Measurements from ENCODE around the gene RAB3GAP2. TPM values are rescaled to one million over a fixed set of nuclear protein-coding genes. Genes with fewer than 3 reads are reported as not detected.

The RAB3GAP2 gene
- total and polyA plus RNA-seq, 10 donors, result 6.5 to 48.7 (median 37.5) TPM

DNA sequence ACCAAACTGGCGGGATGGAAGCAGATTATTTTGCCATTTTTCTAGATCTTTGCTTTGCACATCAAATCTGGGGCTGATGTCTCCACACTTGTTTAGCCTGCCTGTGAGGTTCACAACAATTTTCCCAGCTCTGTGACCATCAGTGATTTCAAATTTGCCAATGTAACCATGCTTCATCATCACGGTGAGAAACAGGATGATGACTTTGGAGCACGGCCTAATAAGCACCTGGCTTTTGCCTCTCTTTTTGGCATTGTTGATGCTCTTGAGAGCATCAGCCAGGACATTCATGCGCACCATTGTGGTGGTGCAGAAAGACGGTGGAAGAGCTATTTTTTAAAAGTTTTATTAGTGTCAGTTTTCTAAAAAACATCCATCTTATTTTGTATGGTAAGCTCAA, 128.2 kb downstream of the RAB3GAP2 start:
- Histone ChIP-seq H3K36me3 (peaks cover 0 to 99% (median 53%) of the 10 kb centered on the region in 6 donors), H3K27me3 (replicated peaks in 1 of 7) (no peaks in the 10 kb centered on the region), H3K9me3 (no peaks in the 10 kb centered on the region), H3K27ac (no peak overlapping the region), H3K4me3 (no peak overlapping the region), H3K4me1 (no peaks in the 10 kb centered on the region)
- 94 to 98% (median 95%) methylated on average over 5 of the region's 5 CpGs for WGBS, 5 donors
- TF ChIP-seq POLR2A (IDR thresholded peaks at IDR 0.05) (no peak), POLR2AphosphoS5 (IDR thresholded peaks at IDR 0.05) (no peak)
- TF ChIP-seq, protein P1, sequence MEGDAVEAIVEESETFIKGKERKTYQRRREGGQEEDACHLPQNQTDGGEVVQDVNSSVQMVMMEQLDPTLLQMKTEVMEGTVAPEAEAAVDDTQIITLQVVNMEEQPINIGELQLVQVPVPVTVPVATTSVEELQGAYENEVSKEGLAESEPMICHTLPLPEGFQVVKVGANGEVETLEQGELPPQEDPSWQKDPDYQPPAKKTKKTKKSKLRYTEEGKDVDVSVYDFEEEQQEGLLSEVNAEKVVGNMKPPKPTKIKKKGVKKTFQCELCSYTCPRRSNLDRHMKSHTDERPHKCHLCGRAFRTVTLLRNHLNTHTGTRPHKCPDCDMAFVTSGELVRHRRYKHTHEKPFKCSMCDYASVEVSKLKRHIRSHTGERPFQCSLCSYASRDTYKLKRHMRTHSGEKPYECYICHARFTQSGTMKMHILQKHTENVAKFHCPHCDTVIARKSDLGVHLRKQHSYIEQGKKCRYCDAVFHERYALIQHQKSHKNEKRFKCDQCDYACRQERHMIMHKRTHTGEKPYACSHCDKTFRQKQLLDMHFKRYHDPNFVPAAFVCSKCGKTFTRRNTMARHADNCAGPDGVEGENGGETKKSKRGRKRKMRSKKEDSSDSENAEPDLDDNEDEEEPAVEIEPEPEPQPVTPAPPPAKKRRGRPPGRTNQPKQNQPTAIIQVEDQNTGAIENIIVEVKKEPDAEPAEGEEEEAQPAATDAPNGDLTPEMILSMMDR (IDR thresholded peaks at IDR 0.05 in 8 of 11, conservative IDR thresholded peaks at IDR 0.05 in 3 of 11), result no peak
- intact Hi-C loops (cut with DNase I; ENCODE audit: low total_unique reads), result no loop called here
- DNase-seq, result no peak

DNA sequence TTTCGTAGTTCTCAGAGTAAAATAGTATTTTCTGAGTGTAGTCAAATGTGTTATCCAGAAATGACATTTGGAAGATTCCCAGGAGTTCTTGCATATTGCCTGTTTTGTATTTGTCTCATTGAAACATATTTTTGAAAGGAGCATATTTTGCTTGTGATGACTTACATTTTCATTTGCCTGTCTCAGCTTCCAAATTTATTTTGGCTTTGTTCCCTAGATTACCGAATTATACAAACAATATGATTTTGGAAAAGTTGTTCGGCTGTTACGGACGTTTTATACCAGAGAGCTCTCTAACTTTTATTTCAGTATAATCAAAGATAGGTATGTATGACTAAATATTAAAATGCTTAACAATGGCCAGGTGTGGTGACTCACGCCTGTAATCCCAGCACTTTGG, 132.3 kb downstream of the RAB3GAP2 start:
- 95 to 98% (median 97%) methylated on average over 6 of the region's 6 CpGs for WGBS, 5 donors

DNA sequence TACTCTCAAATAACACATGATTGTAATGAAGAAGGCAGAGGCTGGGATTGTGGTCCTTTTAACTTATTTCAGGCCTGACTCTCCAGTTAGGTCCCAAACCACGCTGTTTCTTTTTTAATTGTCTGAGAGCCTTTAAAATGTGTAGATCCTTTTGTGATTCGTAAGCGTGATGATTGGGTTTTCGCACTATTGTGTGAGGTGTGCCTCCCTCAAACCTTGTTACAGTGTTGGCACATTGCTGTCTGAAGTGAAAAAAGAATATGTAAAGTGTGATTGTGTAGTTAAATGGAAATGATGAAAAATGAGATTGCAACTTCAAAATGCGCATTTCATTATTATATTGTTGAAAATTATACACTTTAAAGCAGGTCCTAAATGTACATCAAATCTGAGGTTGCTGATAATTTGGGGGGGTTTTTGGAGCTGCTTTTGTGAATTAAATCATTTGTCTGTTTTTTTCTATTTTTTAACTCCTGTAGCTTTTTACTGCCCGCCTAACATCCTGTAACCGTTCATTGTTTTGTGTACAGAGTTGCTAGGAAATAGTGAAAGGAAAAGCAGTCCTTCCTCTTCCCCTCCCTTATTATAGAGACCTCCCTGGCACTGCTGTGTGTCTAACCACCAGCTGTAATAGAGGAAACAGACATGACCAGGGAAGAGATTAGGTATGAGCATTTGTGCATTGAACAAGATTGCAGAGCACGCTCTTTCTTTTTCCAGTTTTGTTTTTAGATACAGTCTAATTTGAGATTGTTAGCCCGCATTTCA, 135.1 kb downstream of the RAB3GAP2 start:
- intact Hi-C loops (cut with DNase I; ENCODE audit: low total_unique reads), result no loop called here
- Histone ChIP-seq H3K27me3 (replicated peaks in 1 of 7) (no peaks in the 10 kb centered on the region), H3K9me3 (no peaks in the 10 kb centered on the region), H3K4me1 (peaks cover 0 to 15% (median 3%) of the 10 kb centered on the region in 6 donors), H3K4me3 (peak overlapping the region in 2 of 8 donors; percentile 5 to 44), H3K27ac (peak overlapping the region in 5 of 8 donors; percentile 34 to 64 (median 61)), H3K36me3 (peaks cover 0 to 100% (median 77%) of the 10 kb centered on the region in 6 donors)
- DNase-seq, result no peak
- TF ChIP-seq POLR2AphosphoS5 (IDR thresholded peaks at IDR 0.05) (peak in 1 of 3 donors; percentile 45), POLR2A (IDR thresholded peaks at IDR 0.05) (no peak)
- WGBS, 5 donors, result 51 to 60% (median 57%) methylated on average over 9 of the region's 9 CpGs

More for the DNA sequence above, 132.3 kb downstream of the RAB3GAP2 start:
- TF ChIP-seq, protein P1 (IDR thresholded peaks at IDR 0.05 in 8 of 11, conservative IDR thresholded peaks at IDR 0.05 in 3 of 11), result no peak
- TF ChIP-seq POLR2AphosphoS5 (IDR thresholded peaks at IDR 0.05), result no peak
- TF ChIP-seq POLR2A (IDR thresholded peaks at IDR 0.05), result no peak
- H3K27me3 ChIP-seq (replicated peaks in 1 of 7), result no peaks in the 10 kb centered on the region
- peaks cover 0 to 15% (median 3%) of the 10 kb centered on the region in 6 donors for H3K4me1 ChIP-seq
- H3K9me3 ChIP-seq, result no peaks in the 10 kb centered on the region
- peaks cover 0 to 99% (median 63%) of the 10 kb centered on the region in 6 donors for H3K36me3 ChIP-seq
- H3K4me3 ChIP-seq, result no peak overlapping the region
- H3K27ac ChIP-seq, result no peak overlapping the region
- DNase-seq, result no peak
- intact Hi-C loops (cut with DNase I; ENCODE audit: low total_unique reads), result no loop called here

DNA sequence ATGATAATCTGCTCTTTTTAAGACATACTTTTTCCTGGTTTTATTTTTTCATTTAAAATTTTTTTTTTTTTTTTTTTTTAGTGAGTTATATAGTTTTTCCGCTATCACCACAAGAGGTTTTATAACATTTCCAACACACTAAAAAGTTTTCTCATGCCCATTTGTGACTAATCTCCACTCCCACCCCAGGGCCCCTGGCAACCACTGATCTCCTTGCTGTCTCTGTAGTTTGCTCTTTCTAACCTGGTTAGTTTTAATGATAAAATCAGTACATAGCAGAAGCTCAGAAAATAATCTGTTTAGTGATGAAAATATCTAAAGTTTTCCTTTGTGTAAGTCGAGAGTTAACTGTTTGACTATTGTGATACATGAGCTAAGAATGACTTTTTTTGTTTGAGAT, 136.5 kb downstream of the RAB3GAP2 start:
- intact Hi-C loops (cut with DNase I; ENCODE audit: low total_unique reads), result no loop called here

More for the DNA sequence above, 136.5 kb downstream of the RAB3GAP2 start:
- TF ChIP-seq POLR2A (IDR thresholded peaks at IDR 0.05) (no peak), POLR2AphosphoS5 (IDR thresholded peaks at IDR 0.05) (no peak)
- TF ChIP-seq, protein P1 (IDR thresholded peaks at IDR 0.05 in 8 of 11, conservative IDR thresholded peaks at IDR 0.05 in 3 of 11), result no peak
- H3K36me3 ChIP-seq, result peaks cover 0 to 100% (median 63%) of the 10 kb centered on the region in 6 donors
- H3K4me3 ChIP-seq, result no peak overlapping the region
- WGBS, 5 donors, result 89 to 97% (median 95%) methylated on average over 2 of the region's 2 CpGs
- DNase-seq, result no peak
- no peak overlapping the region for H3K27ac ChIP-seq
- no peaks in the 10 kb centered on the region for H3K27me3 ChIP-seq (replicated peaks in 1 of 7)
- H3K4me1 ChIP-seq, result peaks cover 0 to 15% (median 3%) of the 10 kb centered on the region in 6 donors
- no peaks in the 10 kb centered on the region for H3K9me3 ChIP-seq

Measured in spleen (tissue), 11 donors.